Esophagus muscularis mucosa (tissue), 4 donors: Measurements from ENCODE around the gene ABHD16B. TPM values are rescaled to one million over a fixed set of nuclear protein-coding genes. Genes with fewer than 3 reads are reported as not detected.

Experiments used
- DNase-seq: peaks from one replicate; pipeline ENCODE4 v3.0.0-alpha.2; 2017; ENCODE audit errors: extremely low spot score
- H3K27ac ChIP-seq, 4 donors: fragments of 200-600 bp; sonication (generic); replicated peaks in 1 of 4; 1 replicate in 3 of 4; 2 replicates in 1 of 4; pipeline ENCODE4 v1.5.1; 2016 to 2019; ENCODE audit warnings: mild to moderate bottlenecking in 1 of 4
- H3K27me3 ChIP-seq, 4 donors: fragments of 200-600 bp; sonication (generic); one replicate each; pipeline versions ENCODE4 v1.5.1 to v1.6.0; 2016 to 2019
- H3K36me3 ChIP-seq, 4 donors: fragments of 200-600 bp; sonication (generic); one replicate each; pipeline ENCODE4 v1.5.1; 2016 to 2019
- H3K4me1 ChIP-seq, 4 donors: fragments of 200-600 bp; sonication (generic); one replicate each; pipeline ENCODE4 v1.5.1; 2016 to 2019
- H3K4me3 ChIP-seq, 4 donors: fragments of 200-600 bp; sonication (generic); 1 replicate in 2 of 4; 2 replicates in 2 of 4; pipeline ENCODE4 v1.5.1; 2016 to 2019; ENCODE audit warnings: mild to moderate bottlenecking in 4 of 4, moderate library complexity in 1 of 4
- H3K9me3 ChIP-seq, 4 donors: fragments of 200-600 bp; sonication (generic); 1 replicate in 3 of 4; 2 replicates in 1 of 4; pipeline ENCODE4 v1.5.1; 2016 to 2019
- EP300 ChIP-seq: sonication (generic); formaldehyde crosslinking; IDR thresholded peaks from one replicate; pipeline ENCODE4 v1.6.1; 2017; ENCODE audit warnings: antibody characterized with exemption
- POLR2A ChIP-seq: fragments of 450-650 bp; IDR thresholded peaks from one replicate; pipeline ENCODE4 v1.6.1; 2017; ENCODE audit warnings: antibody characterized with exemption, moderate library complexity, mild to moderate bottlenecking, low read depth
- POLR2AphosphoS5 ChIP-seq, 2 donors: sonication (generic); formaldehyde crosslinking; IDR thresholded peaks; one replicate each; pipeline ENCODE4 v1.6.1; 2017; ENCODE audit warnings: antibody characterized with exemption in 2 of 2
- WGBS: methylation state at CpG from one replicate; pipeline ENCODE4 v1.1.5; 2018; 5-methylcytosine and 5-hydroxymethylcytosine counted together
- intact Hi-C: fragments of 100-400 bp; cut with DNase I; formaldehyde crosslinking; loops from one replicate; pipeline ENCODE4 v1.15.1; 2023
- total RNA-seq, 4 donors: library from RNA; depleted of rRNA; stranded (reverse); fragments of >200 nt; gene quantifications; one replicate each; pipeline versions ENCODE4 v1.1.0 to v1.2.1, GENCODE V29; 2016
- TF ChIP-seq, protein P1 (sequence below), 3 experiments: fragments of 200-600 bp in 2 of 3; fragments of 450-650 bp in 1 of 3; sonication (generic) in 2 of 3; IDR thresholded peaks; one replicate each; pipeline ENCODE4 v1.5.1; 2017 to 2019; ENCODE audit warnings: antibody characterized with exemption in 3 of 3, mild to moderate bottlenecking in 2 of 3, moderate library complexity in 1 of 3

ABHD16B gene
- total RNA-seq, 4 donors from 2014 or later: not detected

DNA sequence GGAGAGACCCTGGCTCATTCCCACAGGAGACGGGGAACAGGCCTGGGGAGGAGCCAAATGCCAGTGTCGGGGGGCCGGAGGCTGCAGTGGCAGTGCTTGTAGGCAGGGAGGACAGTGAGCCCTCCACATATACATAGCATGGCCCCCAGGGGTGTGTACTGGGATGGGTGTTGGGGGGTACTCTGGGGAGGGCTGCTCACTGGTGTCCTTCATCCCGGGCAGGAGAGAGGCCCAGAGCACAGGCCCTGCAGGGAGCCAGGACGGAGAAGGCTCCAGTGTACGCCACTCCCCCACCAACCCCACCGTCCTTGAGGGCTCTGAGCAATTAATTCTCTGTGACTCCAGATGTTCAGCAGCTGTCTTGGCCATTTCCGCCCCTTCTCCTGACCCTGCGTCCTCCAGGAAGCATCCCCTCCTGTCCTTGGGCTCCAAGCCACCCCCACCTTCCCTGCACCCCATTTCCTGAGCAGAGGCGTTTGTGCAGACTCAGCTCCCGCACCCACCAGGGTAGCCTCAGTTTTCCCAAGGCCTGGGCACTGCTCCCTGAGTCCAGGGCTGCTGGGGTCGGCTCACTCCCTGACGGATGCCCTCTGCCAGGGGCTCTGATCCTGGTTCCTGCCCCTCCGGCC is 3.4 kb upstream of the ABHD16B start:
- no peaks in the 10 kb centered on the region for H3K9me3 ChIP-seq
- H3K4me3 ChIP-seq: no peak overlapping the region
- DNase-seq: no peak
- H3K36me3 ChIP-seq: peaks cover 9 to 23% (median 17%) of the 10 kb centered on the region in 4 donors
- 30% methylated on average over 8 of the region's 14 CpGs for WGBS
- TF ChIP-seq POLR2A: no peak
- TF ChIP-seq, protein P1, sequence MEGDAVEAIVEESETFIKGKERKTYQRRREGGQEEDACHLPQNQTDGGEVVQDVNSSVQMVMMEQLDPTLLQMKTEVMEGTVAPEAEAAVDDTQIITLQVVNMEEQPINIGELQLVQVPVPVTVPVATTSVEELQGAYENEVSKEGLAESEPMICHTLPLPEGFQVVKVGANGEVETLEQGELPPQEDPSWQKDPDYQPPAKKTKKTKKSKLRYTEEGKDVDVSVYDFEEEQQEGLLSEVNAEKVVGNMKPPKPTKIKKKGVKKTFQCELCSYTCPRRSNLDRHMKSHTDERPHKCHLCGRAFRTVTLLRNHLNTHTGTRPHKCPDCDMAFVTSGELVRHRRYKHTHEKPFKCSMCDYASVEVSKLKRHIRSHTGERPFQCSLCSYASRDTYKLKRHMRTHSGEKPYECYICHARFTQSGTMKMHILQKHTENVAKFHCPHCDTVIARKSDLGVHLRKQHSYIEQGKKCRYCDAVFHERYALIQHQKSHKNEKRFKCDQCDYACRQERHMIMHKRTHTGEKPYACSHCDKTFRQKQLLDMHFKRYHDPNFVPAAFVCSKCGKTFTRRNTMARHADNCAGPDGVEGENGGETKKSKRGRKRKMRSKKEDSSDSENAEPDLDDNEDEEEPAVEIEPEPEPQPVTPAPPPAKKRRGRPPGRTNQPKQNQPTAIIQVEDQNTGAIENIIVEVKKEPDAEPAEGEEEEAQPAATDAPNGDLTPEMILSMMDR (IDR thresholded peaks at IDR 0.05): no peak
- no peak for TF ChIP-seq EP300
- no peak for TF ChIP-seq POLR2AphosphoS5 (IDR thresholded peaks at IDR 0.05)
- H3K27ac ChIP-seq: peak overlapping the region; percentile 45 to 63 (median 55)
- H3K27me3 ChIP-seq: peaks cover 0 to 60% (median 21%) of the 10 kb centered on the region in 4 donors
- intact Hi-C loops: no loop called here
- peaks cover 56 to 66% (median 60%) of the 10 kb centered on the region in 4 donors for H3K4me1 ChIP-seq

DNA sequence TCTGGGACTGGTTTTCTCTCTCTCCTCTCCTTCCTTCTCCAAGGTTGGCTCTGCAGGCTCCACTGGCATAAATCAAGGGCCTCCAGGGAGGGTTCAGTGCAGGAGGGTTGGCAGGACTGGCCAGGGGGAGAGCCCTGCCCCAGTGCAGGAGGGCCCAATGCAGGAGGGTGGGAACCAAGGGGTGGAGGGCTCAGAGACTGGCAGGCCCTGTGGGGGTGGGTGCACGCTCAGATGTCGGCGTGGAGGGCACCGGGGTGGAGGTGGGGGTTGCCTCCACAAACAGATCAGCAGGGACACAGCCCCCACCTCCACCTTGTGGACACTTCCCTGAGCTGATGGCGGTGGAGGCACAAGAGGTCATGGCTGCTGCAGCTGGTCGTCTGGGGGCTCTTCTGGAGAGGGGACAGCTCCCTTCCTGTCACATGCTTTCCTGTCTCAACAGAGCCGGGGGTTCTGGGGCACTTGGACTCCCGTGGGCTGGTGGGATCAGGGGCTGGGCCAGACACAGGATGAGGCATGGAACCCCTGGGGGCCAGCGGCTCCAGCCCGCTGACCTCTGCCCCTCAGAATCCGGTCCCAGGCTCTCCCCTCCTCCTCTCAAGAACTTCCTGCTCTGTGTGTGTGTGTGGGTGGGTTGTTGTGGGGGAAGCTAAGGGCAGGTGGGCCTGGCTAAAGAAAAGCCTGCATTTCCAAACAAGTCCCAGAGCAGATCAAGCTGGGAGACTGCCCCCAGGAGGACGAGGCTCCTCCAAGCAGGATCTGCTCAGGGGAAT is 2.7 kb upstream of the ABHD16B start:
- Histone ChIP-seq H3K36me3 (peaks cover 9 to 23% (median 17%) of the 10 kb centered on the region in 4 donors), H3K4me3 (no peak overlapping the region), H3K9me3 (no peaks in the 10 kb centered on the region), H3K27me3 (peaks cover 0 to 53% (median 20%) of the 10 kb centered on the region in 4 donors), H3K27ac (peak overlapping the region; percentile 45 to 63 (median 55)), H3K4me1 (peaks cover 59 to 70% (median 65%) of the 10 kb centered on the region in 4 donors)
- no peak for DNase-seq
- TF ChIP-seq, protein P1 (IDR thresholded peaks at IDR 0.05): peak in 2 of 3 experiments; percentile 13 to 26
- TF ChIP-seq POLR2A: no peak
- intact Hi-C loops: no loop called here
- WGBS: 16% methylated on average over 5 of the region's 12 CpGs

DNA sequence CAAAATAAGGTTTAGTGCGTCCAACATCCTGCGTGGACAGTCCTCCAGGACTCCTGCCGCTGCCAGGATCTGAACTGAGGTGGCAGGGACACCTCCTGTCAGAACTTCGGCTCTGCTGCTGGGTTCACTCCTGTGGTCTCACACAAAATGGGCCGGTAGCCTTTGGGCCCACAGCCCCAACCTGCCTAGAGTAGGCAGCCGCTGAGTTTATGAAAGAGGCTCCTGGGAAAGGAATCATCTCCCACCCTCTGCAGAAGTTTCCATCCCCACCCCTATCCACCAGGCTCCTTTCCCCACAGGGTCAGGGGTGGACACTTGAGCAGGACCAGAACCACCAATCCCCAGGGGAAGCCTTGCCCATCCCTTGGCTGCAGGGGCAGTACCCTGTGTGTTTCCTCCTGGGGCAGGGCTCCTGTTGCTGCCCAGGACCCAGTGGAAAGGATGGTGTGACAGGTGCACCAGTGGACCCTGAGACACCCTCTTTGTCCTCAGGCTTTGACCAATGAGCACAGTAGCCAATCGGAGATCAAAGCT is 2.1 kb upstream of the ABHD16B start:
- WGBS: 44% methylated on average over 5 of the region's 7 CpGs
- H3K4me3 ChIP-seq: no peak overlapping the region
- intact Hi-C loops: no loop called here
- H3K36me3 ChIP-seq: peaks cover 9 to 23% (median 17%) of the 10 kb centered on the region in 4 donors
- no peaks in the 10 kb centered on the region for H3K9me3 ChIP-seq
- peak overlapping the region; percentile 45 to 63 (median 55) for H3K27ac ChIP-seq
- TF ChIP-seq EP300 (no peak), POLR2AphosphoS5 (IDR thresholded peaks at IDR 0.05) (no peak)
- TF ChIP-seq, protein P1 (IDR thresholded peaks at IDR 0.05): peak in 1 of 3 experiments; percentile 1
- peaks cover 0 to 47% (median 15%) of the 10 kb centered on the region in 4 donors for H3K27me3 ChIP-seq
- DNase-seq: no peak
- H3K4me1 ChIP-seq: peaks cover 59 to 70% (median 64%) of the 10 kb centered on the region in 4 donors

DNA sequence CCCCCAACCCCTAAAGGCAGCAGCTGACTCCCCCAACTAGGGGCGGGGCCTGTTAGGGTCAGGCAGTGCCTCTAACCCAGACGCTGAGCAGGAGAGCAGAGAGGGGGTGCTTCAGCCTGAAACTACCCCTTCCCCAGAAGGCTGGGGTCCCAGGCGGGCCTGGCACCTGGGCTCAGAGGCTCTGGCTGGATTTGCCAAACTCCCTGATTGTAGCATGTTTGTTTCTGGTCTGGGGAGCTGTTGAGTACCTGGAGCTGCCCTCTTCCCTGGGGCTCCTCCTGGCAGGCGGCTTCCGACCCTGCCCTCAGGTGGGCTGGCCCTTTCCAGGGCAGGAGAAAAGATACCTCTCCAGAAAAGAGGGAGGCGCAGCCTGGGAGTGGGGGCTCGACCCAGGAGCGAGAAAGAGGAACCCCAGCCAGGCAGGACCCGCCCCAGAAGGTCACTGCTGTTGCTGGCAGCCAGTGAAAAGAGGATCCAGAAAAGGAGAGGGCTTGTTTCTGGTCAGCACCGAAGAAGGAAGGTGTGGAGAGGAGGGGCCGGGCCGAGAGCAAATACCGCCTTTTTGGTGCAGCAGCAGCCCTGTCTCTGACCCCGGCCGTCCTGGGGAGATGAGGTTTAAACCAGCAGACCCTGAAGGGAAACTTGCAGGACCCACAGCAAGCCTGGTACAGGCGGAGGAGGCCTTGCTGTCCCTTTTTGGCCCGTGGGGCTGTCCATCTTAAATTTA is 810 bp upstream of the ABHD16B start:
- WGBS: 70% methylated on average over 17 of the region's 17 CpGs

More for the DNA sequence above, 810 bp upstream of the ABHD16B start:
- intact Hi-C loops: loop anchor here (5.0 kb wide), 1 partner anchor 73 kb away; no protein-coding TSS in a partner anchor
- H3K36me3 ChIP-seq: peaks cover 9 to 23% (median 17%) of the 10 kb centered on the region in 4 donors
- no peak overlapping the region for H3K4me3 ChIP-seq
- no peak for DNase-seq
- peaks cover 49 to 62% (median 55%) of the 10 kb centered on the region in 4 donors for H3K4me1 ChIP-seq
- no peak for TF ChIP-seq POLR2AphosphoS5 (IDR thresholded peaks at IDR 0.05)
- TF ChIP-seq EP300: no peak
- TF ChIP-seq, protein P1 (IDR thresholded peaks at IDR 0.05): no peak
- no peak for TF ChIP-seq POLR2A
- no peaks in the 10 kb centered on the region for H3K9me3 ChIP-seq
- peak overlapping the region in 1 of 4 donors; percentile 15 for H3K27ac ChIP-seq
- H3K27me3 ChIP-seq: peaks cover 0 to 34% (median 6%) of the 10 kb centered on the region in 4 donors
